IMR-90 (cell line): ENCODE results near the gene G3BP1. TPM values are rescaled to one million over a fixed set of nuclear protein-coding genes. Genes with fewer than 3 reads are reported as not detected.

Experiments
- ATAC-seq: fragments of 200-7000 bp; cut with Tn5 transposase; 2 replicates; pipeline ENCODE4 v1.9.1; 2020; ENCODE audit warnings: low read depth, mild to moderate bottlenecking, moderate library complexity
- BruUV-seq: library from RNA; stranded (reverse); fragments of 400-500 nt; replicated peaks from 2 replicates; lab custom pipeline; 2021; lab: Mats Ljungman, UMichigan
- CTCF ChIA-PET: fragments of 300-600 bp; formaldehyde crosslinking; extraction: SDS; loops from one replicate; lab custom pipeline; 2021; ENCODE audit warnings: antibody characterized with exemption; lab: Yijun Ruan, JAX
- POLR2A ChIA-PET: fragments of 300-600 bp; sonication (Branson Sonifier 250); formaldehyde crosslinking; loops from one replicate; lab custom pipeline; 2022; ENCODE audit warnings: antibody characterized with exemption; ENCODE audit not compliant: unreplicated experiment; lab: Charles Lee
- DNase-seq: peaks from one replicate; pipeline ENCODE4 v3.0.0; 2013
- H2AFZ ChIP-seq: replicated peaks from 2 replicates; pipeline ENCODE3; 2013; ENCODE audit warnings: low read length, mild to moderate bottlenecking; ENCODE audit not compliant: poor library complexity
- H2AK5ac ChIP-seq: 2 replicates; pipeline ENCODE4 v1.6.1; 2013; ENCODE audit warnings: low read depth, low read length, inconsistent platforms
- H2AK9ac ChIP-seq: replicated peaks from 2 replicates; pipeline ENCODE3; 2013; ENCODE audit warnings: mild to moderate bottlenecking, low read depth, low read length, moderate library complexity; ENCODE audit not compliant: poor library complexity
- H2BK120ac ChIP-seq: 2 replicates; pipeline ENCODE4 v1.6.1; 2013; ENCODE audit warnings: low read depth, low read length, inconsistent platforms
- H2BK15ac ChIP-seq: 3 replicates; pipeline ENCODE4 v1.6.1; 2013; ENCODE audit warnings: low read depth, low read length, inconsistent platforms
- H2BK20ac ChIP-seq: 2 replicates; pipeline ENCODE4 v1.6.1; 2013; ENCODE audit warnings: low read depth, mild to moderate bottlenecking, inconsistent platforms, low read length, moderate library complexity
- H2BK5ac ChIP-seq: 2 replicates; pipeline ENCODE4 v1.6.1; 2013; ENCODE audit warnings: mild to moderate bottlenecking, low read depth, low read length, inconsistent platforms; ENCODE audit not compliant: poor library complexity, severe bottlenecking
- H3K14ac ChIP-seq: replicated peaks from 2 replicates; pipeline ENCODE4 v1.6.1; 2013; ENCODE audit warnings: low read depth, low read length, inconsistent platforms
- H3K18ac ChIP-seq: 2 replicates; pipeline ENCODE4 v1.6.1; 2013; ENCODE audit warnings: low read depth, low read length, control low read depth
- H3K23ac ChIP-seq: 2 replicates; pipeline ENCODE4 v1.6.1; 2013; ENCODE audit warnings: low read depth, low read length, inconsistent platforms
- H3K27ac ChIP-seq: 2 replicates; pipeline ENCODE4 v1.5.1; 2013; ENCODE audit warnings: mild to moderate bottlenecking, control low read depth, low read length; ENCODE audit not compliant: insufficient read depth
- H3K27me3 ChIP-seq: 2 replicates; pipeline ENCODE4 v1.6.1; 2013; ENCODE audit warnings: low read length; ENCODE audit not compliant: control insufficient read depth, insufficient read depth
- H3K36me3 ChIP-seq: 2 replicates; pipeline ENCODE4 v1.6.1; 2013; ENCODE audit warnings: low read length, mixed read lengths; ENCODE audit not compliant: control insufficient read depth, insufficient read depth
- H3K4ac ChIP-seq: 2 replicates; pipeline ENCODE4 v1.6.1; 2013; ENCODE audit warnings: low read depth, low read length, inconsistent platforms
- H3K4me1 ChIP-seq: 2 replicates; pipeline ENCODE4 v1.6.1; 2013; ENCODE audit warnings: low read length, mixed read lengths; ENCODE audit not compliant: control insufficient read depth, insufficient read depth
- H3K4me2 ChIP-seq: 2 replicates; pipeline ENCODE4 v1.6.1; 2013; ENCODE audit warnings: low read depth, mild to moderate bottlenecking, control low read depth, low read length, moderate library complexity
- H3K4me3 ChIP-seq: 2 replicates; pipeline ENCODE4 v1.5.1; 2013; ENCODE audit warnings: low read depth, mild to moderate bottlenecking, control low read depth, low read length, moderate library complexity; ENCODE audit not compliant: insufficient read depth
- H3K56ac ChIP-seq: 2 replicates; pipeline ENCODE4 v1.6.1; 2013; ENCODE audit warnings: low read length, inconsistent platforms; ENCODE audit not compliant: insufficient read depth; ENCODE audit errors: extremely low read depth
- H3K79me1 ChIP-seq, 2 experiments: 2 replicates each; pipeline ENCODE4 v1.6.1; 2013; ENCODE audit warnings: low read length in 2 of 2, inconsistent platforms in 1 of 2, low read depth in 1 of 2
- H3K9ac ChIP-seq: 2 replicates; pipeline ENCODE4 v1.6.1; 2013; ENCODE audit warnings: low read depth, low read length, control low read depth
- H3K9me1 ChIP-seq: 2 replicates; pipeline ENCODE4 v1.6.1; 2013; ENCODE audit warnings: low read length, inconsistent platforms; ENCODE audit not compliant: insufficient read depth
- H3K9me3 ChIP-seq: 2 replicates; pipeline ENCODE4 v1.6.1; 2013; ENCODE audit warnings: low read length; ENCODE audit not compliant: control insufficient read depth, insufficient read depth
- H4K20me1 ChIP-seq: 2 replicates; pipeline ENCODE4 v1.6.1; 2013; ENCODE audit warnings: low read length, inconsistent platforms; ENCODE audit not compliant: insufficient read depth
- H4K5ac ChIP-seq: 2 replicates; pipeline ENCODE4 v1.6.1; 2013; ENCODE audit warnings: mild to moderate bottlenecking, low read depth, low read length, control low read depth
- H4K8ac ChIP-seq, 2 experiments: 2 replicates each; pipeline ENCODE4 v1.6.1; 2013; ENCODE audit warnings: low read depth in 2 of 2, low read length in 2 of 2, control low read depth in 1 of 2, inconsistent platforms in 1 of 2
- H4K91ac ChIP-seq: 2 replicates; pipeline ENCODE4 v1.6.1; 2013; ENCODE audit warnings: low read depth, low read length, inconsistent platforms; ENCODE audit not compliant: insufficient read depth
- BHLHE40 ChIP-seq: fragments of 150-350 bp; IDR thresholded peaks from 2 replicates; pipeline ENCODE4 v1.6.1; 2016; ENCODE audit warnings: mild to moderate bottlenecking, low read depth, low read length
- MAFK ChIP-seq: IDR thresholded peaks from 2 replicates; pipeline ENCODE4 v1.6.1; 2012; ENCODE audit warnings: low read depth, low read length, improper control_type of control experiment
- MAZ ChIP-seq: IDR thresholded peaks from 2 replicates; pipeline ENCODE4 v1.6.1; 2012; ENCODE audit warnings: low read depth, mild to moderate bottlenecking, low read length, improper control_type of control experiment, moderate library complexity, borderline replicate concordance
- RAD21 ChIP-seq: IDR thresholded peaks from 2 replicates; pipeline ENCODE4 v1.6.1; 2012; ENCODE audit warnings: low read length, improper control_type of control experiment
- RFX5 ChIP-seq: IDR thresholded peaks from 2 replicates; pipeline ENCODE4 v1.8.0; 2012; ENCODE audit warnings: low read depth, mild to moderate bottlenecking, low read length, moderate library complexity
- WGBS, 2 experiments: methylation state at CpG; one replicate each; pipeline versions ENCODE4 v1.1.5 to v1.1.7; 2013; ENCODE audit warnings: missing lambda C conversion rate in 2 of 2; ENCODE audit not compliant: insufficient read length in 1 of 2; ENCODE audit errors: extremely low coverage in 2 of 2; 5-methylcytosine and 5-hydroxymethylcytosine counted together
- dilution Hi-C: fragments of 300-500 bp; cut with HindIII; formaldehyde crosslinking; loops from one replicate; pipeline ENCODE4 v1.14.3; 2018; ENCODE audit warnings: low sequenced_read_pairs; ENCODE audit not compliant: unreplicated experiment
- in situ Hi-C: fragments of 300-500 bp; cut with MboI; formaldehyde crosslinking; loops from 3 replicates; pipeline ENCODE4 v1.14.3; 2019; ENCODE audit warnings: low sequenced_read_pairs, inconsistent platforms, mixed read lengths
- intact Hi-C: fragments of 100-400 bp; cut with micrococcal nuclease; formaldehyde crosslinking; loops from 2 replicates; pipeline ENCODE4 v1.10.0; 2022
- polyA plus RNA-seq, 3 experiments: library from polyadenylated mRNA; depleted of rRNA; stranded (reverse); fragments of >200 nt; gene quantifications; 2 replicates each; pipeline ENCODE4 v1.2.3, GENCODE V29; 2012; ENCODE audit warnings: low replicate concordance in 1 of 3
- total RNA-seq: library from RNA; depleted of rRNA; stranded (reverse); fragments of >200 nt; gene quantifications from 2 replicates; pipeline ENCODE4 v1.2.3, GENCODE V29; 2012
- TF ChIP-seq, protein P1 (sequence below): fragments of 150-350 bp; IDR thresholded peaks from 2 replicates; pipeline ENCODE4 v1.6.1; 2017; ENCODE audit warnings: mild to moderate bottlenecking, antibody characterized with exemption, low read length, low read depth

Gene G3BP1
- total and polyA plus RNA-seq, 2 of the 4 experiments (the other 2 are of a cell fraction): 40.2 to 482 TPM

DNA sequence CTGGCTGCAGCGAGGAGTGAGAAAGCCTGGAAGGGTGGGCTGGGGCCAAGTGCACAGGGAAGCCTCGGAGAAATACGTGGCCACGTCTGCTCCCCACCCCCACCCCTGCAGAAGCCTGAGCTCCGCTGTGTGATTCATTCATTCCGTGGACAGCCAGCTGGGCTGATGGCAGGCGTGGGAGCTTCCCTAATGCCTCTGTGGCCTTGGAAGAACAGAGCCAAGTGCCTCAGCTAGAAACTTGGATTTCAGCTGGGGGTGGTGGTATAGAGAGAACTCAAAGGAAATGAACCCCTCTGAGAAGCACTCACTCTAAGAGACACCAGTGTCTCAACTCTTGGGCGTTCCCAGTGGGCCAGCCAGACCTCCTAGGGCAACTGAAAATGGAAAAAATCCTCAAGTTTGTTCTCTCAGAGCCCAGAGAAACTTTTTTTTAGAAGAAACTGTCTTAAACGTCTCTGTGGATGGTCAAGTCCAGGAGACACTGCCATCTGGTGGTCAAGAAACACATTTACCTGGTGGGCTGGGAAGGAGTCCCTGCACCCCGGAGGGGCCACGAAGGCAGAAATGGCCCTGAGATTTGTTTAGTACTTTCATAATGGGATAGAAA is 31.3 kb upstream of the G3BP1 start (continued):
- no peak for TF ChIP-seq MAFK
- TF ChIP-seq RFX5: no peak
- peak; percentile 81 for TF ChIP-seq RAD21

DNA sequence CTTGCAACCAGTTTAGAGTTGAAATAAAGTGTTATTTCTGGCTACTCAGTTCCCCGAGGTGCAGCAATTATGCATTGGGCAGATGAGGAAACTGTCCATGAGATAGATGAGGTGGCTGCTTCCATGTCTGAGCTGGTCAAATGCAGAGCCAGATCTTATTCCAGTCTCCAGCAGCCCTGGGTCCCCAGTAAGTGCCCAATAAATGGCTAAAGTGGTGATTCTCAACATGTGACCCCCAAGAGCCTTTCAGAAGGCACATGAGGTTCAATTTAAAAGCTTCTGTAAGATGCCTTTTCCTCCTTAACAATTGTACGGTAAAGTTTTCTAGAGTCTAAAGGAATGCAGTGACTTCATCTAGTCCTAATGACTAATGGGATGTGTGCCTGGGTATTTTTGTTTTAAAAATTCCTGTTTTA is 30.8 kb upstream of the G3BP1 start:
- CTCF ChIA-PET: interaction anchor here (0.7 to 4.9 kb wide), 12 partner anchors 12 to 88 kb away, joined by 3 to 55 read pairs (median 6); no protein-coding TSS in a partner anchor

More for the DNA sequence above, 30.8 kb upstream of the G3BP1 start:
- Histone ChIP-seq H2AK5ac (peak overlapping the region; percentile 96), H3K79me1 (peaks cover 11 to 45% of the 10 kb centered on the region in 2 experiments; a peak in 3 of 4 replicates), H2BK20ac (peak overlapping the region; percentile 99), H3K14ac (peak overlapping the region; percentile 97), H3K36me3 (peaks cover 5% of the 10 kb centered on the region; the same call in 1 of the 2 replicates), H3K4me1 (peaks cover 25% of the 10 kb centered on the region), H3K56ac (peak overlapping the region; percentile 99), H2BK15ac (peak overlapping the region; percentile 98), H2BK5ac (peak overlapping the region; percentile 98), H4K91ac (peak overlapping the region; percentile 98), H2AK9ac (peak overlapping the region; percentile 95), H3K9me3 (no peaks in the 10 kb centered on the region), H4K8ac (peak overlapping the region; percentile 87 to 95), H2AFZ (peak overlapping the region; percentile 15), H3K4ac (peak overlapping the region; percentile 99), H3K9me1 (peaks cover 19% of the 10 kb centered on the region), H4K5ac (peak overlapping the region; percentile 97), H3K27ac (peak overlapping the region; percentile 100), H3K9ac (peak overlapping the region; percentile 62), H3K27me3 (no peaks in the 10 kb centered on the region), H3K4me2 (peak overlapping the region; percentile 66), H3K18ac (peak overlapping the region; percentile 98), H4K20me1 (0 out of 2 replicates have a peak, but pooled peaks cover 4% of the 10 kb centered on the region), H2BK120ac (peak overlapping the region; percentile 98), H3K23ac (peak overlapping the region; percentile 100), H3K4me3 (no peak overlapping the region)
- in situ Hi-C loops: loop anchor here (5.0 to 10.0 kb wide), 3 partner anchors 79 to 596 kb away; no protein-coding TSS in a partner anchor
- BruUV-seq: no TSS peak
- ATAC-seq: peak; percentile 11
- WGBS, 2 experiments: no CpG with 5 or more reads among the region's 2 CpGs
- POLR2A ChIA-PET: interaction anchor here (0.9 to 3.5 kb wide), 6 partner anchors 54 to 83 kb away, joined by 6 to 70 read pairs (median 10); partner anchors contain the start of gene SPARC
- peak; percentile 81 for DNase-seq
- dilution Hi-C loops: no loop called here
- intact Hi-C loops: loop anchor here (1.0 to 5.0 kb wide), 7 partner anchors 23 to 424 kb away; partner anchors contain the start of gene G3BP1
- TF ChIP-seq RAD21 (no peak), RFX5 (no peak), BHLHE40 (no peak), MAZ (no peak)
- TF ChIP-seq, protein P1, sequence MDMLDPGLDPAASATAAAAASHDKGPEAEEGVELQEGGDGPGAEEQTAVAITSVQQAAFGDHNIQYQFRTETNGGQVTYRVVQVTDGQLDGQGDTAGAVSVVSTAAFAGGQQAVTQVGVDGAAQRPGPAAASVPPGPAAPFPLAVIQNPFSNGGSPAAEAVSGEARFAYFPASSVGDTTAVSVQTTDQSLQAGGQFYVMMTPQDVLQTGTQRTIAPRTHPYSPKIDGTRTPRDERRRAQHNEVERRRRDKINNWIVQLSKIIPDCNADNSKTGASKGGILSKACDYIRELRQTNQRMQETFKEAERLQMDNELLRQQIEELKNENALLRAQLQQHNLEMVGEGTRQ: peak; percentile 29
